RPMI8226 (cell line): ENCODE measurements around the gene RHAG.

Experiments
- DNase-seq: peaks from one replicate; pipeline ENCODE4 v3.0.0-alpha.2; 2015

Gene RHAG

GRCh38 chr6:49563006-49563886 lies 73.4 kb downstream of the RHAG start:
- DNase-seq, result no peak

GRCh38 chr6:49558238-49558637 lies 78.4 kb downstream of the RHAG start:
- DNase-seq, result no peak

GRCh38 chr6:49557177-49557576 lies 79.5 kb downstream of the RHAG start:
- DNase-seq, result no peak

- no peak for DNase-seq
These were observed 80.2 kb downstream of the RHAG start for GRCh38 chr6:49556429-49556837.

- DNase-seq, result no peak
These were observed 80.7 kb downstream of the RHAG start for GRCh38 chr6:49555951-49556350.
